ENCODE measurements around the gene SLC22A4.

SLC22A4 gene

DNA sequence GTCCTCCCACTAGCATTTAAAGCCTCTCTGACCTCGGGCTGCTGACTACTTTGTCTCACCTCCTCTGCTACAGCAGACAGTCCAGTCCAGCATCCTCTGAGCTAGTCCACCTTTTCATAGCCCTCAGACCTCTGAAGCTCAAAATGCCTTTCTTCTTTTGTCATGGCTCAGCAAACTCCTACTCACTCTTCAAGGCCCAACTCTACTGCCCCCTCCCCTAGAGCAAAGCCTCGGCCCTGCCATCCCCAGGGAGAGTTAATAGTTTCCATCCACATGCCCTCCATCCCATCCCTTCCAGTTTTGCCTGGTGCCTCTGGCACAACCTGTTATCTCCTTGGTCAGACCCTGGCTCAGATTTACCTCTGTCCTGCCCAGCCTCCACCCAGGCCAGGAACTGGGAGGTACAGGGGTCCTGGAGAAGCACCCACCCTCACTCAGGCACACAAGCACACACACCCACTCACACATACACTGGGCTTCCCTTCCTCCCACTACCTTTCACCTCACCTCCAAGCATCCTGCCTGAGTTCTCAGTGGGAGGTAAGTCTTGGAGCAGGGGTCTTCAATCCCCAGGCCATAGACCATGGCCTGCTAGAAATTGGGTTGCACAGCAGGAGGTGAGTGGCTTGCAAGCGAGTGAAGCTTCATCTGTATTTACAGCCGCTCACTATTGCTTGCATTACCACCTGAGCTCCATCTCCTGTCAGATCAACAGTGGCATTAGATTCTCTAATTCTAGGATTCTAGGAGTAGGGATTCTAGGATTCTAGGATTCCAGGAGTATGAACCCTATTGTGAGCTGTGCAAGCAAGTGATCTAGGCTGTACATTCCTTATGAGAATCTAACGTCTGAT, 18.6 kb upstream of the SLC22A4 start:
- no peak for DNase-seq (ENCODE audit: low read depth)

DNA sequence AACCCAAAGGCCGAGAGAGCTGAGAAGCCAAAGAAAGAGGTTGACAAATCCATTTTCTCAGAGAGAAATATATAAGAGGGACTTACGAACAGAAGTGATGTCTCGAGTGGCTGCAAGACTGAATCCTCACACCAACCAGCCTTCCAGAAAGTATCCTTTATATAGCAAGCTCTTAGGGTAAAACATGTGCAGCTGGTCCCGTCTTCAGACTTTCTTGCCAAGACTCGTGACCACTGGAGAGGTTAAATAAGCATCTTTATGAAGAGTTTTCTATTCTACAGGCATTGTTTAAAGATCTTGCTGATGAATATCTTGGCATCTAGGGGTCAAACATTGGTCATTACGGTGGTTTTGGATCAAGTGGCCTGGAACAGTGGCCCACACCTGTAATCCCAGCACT, 16.9 kb upstream of the SLC22A4 start:
- no peak for DNase-seq (ENCODE audit: low read depth)

DNA sequence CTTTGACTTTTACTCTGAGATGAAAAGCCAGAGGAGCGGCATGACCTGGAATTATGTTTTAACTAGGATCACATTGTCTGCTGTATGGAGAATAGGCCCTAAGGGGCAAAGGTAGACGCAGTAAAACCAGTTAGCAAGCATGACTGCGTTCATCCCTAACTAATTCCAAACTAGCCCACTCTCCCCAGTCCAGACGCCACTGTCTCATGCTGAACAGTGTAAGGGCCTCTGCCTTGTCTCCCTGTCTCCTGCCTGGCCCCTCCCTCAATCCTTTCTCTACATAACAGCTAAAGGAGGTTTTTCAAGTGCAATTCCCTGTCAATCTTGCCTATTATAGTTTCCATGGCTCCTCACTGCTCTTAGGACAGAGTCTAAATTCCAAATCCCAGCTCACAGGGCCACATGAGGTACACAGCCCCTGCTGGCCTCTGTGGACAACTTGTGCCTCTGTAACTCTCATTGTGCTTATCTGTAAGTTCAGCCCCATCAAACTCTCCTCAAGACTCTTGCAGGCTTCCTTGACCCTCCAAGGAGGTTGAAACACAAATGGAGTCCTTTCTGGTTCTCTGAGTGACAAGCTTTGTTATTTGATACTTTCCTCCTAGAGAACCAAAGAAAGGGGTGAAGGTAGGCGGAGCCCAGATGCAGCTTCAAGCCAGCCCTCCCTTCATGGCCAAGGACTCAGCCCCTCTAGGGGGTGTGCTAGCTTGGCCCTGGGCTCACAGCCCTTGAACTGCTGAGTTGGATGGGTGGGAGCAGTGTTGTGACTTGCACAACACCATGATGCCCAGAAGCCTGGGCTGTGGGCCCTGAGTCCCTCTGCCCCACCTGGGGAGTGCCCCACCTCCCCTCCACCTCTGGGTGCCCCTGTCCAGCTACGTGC, 16.0 kb upstream of the SLC22A4 start:
- DNase-seq (ENCODE audit: low read depth) = no peak

DNA sequence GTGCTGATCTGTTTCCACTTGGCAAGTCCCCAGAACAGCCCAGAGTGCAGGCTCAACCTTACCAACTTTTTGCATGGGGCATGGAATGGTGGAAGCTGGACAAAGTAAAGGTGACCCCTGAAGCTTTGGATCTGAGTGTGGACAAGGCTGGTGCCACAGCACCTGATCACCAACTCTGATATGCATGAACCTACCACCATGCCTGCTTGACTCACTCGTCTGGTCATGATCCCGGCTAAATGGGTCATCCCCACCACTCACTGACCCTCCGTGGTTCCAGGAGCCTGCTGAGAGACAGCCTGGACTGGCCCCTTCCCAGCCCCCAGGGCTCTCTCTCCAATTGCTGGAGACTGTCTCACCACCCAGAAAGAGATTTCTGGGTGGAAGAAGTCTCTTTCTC, 14.4 kb upstream of the SLC22A4 start:
- no peak for DNase-seq (ENCODE audit: low read depth)

DNA sequence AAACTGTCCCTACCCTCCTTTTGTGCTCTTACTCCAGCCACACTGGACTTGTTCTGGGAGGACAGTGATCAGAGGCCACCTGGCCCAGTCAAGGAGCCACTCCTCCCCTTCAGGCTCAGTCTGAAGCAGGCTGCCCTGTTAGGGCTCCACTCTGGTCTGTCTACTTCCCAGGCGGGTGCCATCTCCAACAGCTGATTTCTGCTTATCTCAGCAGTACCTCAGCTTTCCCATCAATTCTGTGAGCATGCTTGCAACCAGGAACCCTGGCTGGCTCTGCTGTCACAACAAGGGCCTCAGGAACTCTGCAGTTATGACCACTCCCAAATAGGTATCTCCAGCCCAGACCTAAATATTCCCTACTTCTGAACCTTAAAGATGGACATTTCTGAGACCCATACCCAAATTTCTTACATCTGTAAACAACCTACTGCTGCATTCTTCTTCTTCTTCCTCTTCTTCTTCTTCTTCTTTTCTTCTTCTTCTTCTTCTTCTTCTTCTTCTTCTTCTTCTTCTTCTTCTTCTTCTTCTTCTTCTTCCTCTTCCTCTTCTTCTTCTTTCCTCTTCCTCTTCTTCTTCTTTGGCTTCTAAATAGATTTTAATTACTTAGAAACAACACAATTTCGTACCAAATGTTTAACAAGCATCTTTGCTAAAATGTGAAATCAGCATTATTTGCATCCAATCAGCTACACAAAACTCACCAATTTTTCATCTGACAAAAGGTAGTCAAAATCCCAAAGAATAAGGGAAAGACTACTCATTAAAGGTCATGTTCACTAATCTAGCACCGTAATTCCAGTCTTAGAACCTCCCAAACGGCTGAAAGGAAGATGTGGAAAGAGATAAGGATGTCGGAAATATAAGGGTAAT, 13.6 kb upstream of the SLC22A4 start:
- no peak for DNase-seq (ENCODE audit: low read depth)

DNA sequence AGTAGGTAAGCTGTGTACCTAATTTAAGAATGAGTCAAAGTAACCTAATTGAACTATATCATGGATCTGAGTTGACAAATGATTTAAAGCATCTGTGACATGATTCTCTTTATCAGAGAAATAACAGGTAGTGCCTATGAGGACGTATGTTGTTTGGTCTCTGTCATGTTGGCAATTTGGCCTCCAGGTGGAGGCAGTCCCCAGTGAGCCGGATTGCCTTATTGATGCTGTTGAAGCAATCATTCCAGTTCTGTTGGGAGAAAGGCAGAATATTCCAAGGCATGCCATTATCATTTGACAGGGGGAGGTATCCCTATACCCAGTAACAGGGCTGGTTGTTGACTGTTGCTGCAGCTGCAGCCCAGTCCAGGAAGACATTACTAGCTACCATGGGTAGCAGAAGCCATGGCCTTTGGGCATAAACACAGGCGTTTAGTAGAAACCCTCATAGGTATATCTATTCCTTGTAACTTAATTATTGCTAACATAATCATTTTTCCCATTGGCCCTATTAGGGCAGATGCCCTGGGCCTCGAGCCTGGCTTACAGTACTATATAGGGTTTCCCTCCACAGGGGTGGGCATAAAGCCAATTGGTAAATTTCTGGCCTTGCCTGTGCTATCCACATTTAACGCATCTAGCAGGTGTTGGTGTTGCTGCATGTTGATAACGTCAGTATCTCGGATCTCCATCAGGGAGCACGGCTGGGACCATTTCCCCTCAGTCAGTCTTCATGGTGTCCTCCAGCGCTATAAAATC, 12.2 kb upstream of the SLC22A4 start:
- DNase-seq (ENCODE audit: low read depth) = no peak

DNA sequence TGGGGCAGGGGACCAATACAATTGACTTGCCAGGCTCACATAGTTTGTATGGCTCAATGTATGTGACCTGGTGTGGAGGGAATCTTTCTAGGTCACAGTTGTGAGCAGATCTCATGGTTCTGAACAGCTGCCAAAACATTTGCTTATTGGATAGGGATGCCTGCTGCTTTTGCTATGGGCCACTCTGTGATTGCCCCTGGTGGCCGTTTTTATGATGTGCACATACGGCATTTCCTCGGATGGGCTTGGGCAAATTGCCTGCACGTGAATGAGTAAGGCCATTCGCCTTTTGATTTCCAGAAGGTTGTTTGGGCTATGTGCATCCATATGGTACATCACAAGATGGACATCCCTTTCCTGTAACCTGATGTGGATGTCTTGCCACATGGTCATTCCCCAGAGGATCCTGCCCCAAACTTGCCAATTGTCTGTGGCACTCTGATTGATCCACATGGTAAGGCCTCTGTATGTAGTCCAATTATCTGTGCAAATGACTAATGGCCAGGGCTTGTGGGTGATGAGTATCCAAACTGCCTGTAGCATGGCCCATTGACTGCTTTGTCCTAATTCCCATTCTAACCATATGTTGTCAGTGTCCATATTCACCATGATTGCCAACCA, 10.7 kb upstream of the SLC22A4 start:
- DNase-seq (ENCODE audit: low read depth) = peak; percentile 20

DNA sequence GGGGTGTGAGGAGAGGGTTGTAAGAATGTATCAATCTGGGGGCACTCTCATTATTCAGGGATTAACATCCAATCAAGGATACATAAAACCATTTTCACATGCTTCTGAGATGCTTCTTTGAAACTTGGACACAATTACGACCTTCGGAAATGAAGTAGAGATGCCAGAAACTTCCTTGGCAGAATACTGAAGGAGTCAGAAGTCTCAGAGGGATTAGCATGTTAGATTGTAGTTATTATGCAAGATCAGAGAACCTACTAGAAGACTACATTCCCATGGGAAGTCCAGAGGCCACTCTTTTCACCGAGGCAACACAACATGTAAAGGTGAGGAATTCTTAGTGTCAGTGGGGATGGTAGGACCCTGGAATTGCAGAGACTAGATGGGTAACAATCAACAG, 5.1 kb upstream of the SLC22A4 start:
- no peak for DNase-seq (ENCODE audit: low read depth)

DNA sequence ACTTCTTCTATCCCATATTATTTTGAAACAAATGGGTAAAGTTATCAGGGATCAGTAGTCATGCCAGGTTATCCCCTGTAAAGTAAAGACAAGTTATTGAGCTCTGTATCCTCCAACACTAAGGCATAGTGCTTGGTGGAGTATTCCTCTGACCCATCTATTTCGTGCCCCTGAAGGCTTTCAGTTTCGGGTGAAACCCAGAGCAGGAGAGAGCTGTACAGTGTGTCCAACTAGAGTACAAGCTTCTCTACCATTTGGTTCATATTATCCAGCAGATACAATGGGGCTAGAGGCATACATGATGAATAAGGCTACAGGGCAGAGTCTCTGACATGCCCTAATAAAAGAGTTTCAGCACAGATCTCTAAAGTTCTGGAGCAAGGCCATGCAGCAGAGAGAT, 3.2 kb upstream of the SLC22A4 start:
- no peak for DNase-seq (ENCODE audit: low read depth)

DNA sequence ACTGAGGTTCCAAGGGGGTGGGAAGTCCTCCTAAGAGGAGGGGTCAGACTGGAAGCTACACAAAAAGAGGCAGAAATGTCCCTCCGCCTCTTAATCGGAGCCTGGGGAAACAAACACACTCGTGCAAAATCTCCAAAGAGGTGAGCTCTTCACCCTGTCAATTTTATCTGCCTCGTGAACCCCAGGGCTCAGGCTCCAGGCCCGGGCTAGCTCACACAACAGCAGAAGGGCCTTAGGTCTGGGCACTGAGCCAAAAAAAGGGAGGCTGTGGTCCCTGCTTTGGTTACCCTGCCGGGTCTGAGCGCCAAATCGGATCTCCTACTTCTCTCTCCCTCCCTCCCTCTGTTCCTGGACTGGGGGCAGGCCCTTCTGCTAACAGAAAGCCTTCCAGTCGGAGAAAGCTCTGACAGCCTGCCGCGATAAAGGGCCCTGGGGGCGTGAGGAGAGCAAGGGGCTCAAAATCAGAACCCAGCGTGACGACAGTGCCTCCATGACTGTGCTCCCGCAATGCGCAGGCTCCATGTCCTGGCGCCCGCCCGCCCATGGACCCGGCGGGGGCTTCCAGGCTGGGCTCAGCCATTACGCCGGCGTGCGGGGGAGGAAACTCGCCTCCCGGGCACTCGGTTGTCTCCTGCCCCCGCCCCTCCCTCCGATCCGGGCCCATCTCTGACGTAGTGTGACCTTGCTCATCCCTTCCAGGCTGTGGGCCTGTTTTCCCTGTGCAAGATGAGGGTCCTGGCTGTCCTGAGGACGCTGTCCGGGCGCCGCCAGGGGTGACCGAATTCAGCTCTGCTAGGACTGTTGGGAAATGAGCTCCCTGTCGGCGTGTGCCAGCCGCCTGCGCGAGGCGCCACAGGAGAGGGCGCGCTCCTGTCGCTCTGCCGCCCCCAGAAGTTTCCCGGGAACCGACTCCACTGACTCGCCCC, 865 bp upstream of the SLC22A4 start:
- peak; percentile 57 for DNase-seq (ENCODE audit: low read depth)

DNA sequence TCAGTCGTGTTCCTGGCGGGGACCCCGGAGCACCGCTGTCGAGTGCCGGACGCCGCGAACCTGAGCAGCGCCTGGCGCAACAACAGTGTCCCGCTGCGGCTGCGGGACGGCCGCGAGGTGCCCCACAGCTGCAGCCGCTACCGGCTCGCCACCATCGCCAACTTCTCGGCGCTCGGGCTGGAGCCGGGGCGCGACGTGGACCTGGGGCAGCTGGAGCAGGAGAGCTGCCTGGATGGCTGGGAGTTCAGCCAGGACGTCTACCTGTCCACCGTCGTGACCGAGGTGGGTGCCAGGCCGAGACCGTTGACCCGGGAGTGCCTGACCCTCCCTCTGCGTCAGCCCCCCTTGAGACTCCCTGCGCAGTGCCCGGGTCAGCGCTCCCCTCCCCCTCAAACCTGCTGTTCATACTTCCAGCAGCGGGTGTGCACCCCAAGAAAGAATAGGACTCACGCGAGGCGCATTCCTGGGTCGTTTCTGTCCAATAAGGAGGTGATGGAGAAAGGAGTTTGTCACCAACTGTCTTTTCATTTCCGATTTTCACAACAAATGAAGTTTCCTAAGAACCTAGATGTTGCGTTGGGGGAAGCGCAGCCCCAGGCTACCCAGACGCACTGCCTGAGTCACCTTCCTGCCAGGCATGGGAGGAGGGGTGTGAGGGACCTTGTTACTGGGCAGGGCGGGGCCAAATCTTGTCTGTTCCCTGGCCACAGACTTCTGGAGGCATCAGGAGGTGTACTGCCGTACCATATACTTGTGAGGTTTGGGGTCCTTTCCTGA, 722 bp downstream of the SLC22A4 start:
- DNase-seq (ENCODE audit: low read depth) = peak; percentile 88

DNA sequence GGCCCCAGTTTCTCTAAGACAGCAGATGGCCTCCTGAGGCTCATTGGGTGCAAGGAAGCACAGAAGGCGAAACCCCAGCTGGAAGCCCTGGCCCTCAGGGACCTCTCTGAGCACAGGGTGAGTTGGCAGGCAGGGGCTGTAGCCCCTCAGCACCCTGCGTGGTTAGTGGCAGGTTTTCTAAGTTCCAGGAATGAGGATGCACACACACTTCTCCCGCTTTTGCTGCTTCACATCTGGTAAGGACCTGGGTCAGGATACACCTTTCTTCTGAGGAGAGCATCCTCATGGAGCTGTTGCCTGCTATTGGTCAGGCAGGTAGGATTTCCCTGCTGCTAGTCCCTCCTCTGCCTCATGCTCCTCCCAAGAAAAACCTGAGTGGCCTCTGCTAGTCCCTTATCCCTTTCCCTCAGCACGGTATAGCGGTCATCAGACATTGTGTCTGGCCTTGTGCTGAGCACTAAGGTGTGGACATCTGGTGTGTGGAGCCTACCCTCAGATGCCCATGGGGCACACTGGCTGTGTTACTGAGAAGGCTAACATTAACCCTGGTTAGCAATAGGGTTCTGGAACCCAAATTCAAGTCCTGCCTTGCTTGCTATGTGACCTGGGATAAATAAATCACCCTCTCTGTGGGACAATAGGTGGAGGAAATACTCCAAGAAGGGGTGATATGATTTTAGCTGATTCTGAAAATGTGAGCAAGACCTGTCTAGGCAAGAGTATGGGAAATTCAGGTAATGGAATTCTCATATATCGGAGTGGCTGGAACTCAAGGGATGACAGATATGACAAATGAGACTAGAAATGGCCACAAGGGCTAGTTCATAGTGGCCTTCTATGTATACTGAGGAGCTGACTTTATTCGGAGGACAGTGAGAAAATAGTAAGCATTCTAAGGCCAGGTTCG, 1.6 kb downstream of the SLC22A4 start:
- no peak for DNase-seq (ENCODE audit: low read depth)

DNA sequence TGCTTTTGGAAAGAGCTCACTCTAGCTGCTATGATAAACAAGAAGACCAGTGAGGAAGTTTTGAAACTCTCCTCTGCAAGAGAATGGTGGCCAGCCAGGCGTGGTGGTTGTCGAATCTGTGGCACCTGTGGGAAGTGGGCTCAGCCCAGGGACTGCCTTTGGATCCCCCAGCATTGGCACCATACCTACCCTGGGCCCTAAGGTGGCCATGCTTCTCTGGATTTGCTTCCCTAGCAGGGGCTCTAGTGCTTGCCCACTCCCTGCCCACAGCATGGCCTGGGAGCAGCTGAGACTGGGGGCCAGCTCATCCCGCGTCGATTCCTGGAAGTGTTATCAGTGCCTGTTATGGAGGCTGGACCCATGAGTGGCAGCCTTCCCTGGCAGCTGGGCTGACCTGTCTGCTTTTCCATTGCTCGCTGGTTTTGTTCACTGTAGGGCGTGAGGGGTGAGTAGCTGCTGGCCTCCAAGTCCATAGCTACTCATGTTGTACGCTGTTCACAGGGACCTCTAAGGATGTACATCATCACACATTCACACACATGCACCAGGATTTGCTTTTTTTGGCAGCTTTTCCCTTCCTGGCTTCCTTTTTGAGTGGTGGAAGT, 2.3 kb downstream of the SLC22A4 start:
- DNase-seq (ENCODE audit: low read depth) = no peak

DNA sequence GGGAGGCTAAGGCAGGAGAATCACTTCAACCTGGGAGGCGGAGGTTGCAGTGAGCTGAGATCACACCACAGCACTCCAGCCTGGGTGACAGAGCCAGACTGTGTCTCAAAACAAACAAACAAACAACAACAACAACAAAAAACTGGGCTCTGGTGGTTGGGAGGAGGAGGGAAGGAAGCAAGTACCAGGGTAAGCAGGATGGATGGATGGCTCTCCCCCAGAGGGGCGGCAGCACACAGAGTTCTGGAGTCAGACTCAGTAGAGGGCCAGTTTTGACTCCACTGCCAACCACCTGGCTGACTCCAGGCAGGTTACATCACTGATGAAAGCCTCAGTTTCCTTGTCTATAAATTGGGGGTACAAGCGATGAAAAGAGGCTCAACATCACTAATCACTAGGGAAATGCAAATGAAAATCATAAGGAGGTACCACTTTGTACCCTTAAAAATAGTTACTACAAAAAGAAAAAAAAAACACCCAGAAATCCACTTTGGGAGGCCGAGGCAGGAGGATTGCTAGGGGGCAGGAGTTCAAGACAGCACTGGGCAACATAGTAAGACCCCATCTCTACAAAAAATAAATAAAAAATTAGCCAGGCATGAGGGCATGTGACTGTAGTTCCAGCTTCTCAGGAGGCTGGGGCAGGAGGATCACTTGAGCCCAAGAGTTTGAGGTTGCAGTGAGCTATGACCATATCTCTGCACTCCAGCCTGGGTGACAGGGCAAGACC, 3.2 kb downstream of the SLC22A4 start:
- DNase-seq (ENCODE audit: low read depth) = no peak

DNA sequence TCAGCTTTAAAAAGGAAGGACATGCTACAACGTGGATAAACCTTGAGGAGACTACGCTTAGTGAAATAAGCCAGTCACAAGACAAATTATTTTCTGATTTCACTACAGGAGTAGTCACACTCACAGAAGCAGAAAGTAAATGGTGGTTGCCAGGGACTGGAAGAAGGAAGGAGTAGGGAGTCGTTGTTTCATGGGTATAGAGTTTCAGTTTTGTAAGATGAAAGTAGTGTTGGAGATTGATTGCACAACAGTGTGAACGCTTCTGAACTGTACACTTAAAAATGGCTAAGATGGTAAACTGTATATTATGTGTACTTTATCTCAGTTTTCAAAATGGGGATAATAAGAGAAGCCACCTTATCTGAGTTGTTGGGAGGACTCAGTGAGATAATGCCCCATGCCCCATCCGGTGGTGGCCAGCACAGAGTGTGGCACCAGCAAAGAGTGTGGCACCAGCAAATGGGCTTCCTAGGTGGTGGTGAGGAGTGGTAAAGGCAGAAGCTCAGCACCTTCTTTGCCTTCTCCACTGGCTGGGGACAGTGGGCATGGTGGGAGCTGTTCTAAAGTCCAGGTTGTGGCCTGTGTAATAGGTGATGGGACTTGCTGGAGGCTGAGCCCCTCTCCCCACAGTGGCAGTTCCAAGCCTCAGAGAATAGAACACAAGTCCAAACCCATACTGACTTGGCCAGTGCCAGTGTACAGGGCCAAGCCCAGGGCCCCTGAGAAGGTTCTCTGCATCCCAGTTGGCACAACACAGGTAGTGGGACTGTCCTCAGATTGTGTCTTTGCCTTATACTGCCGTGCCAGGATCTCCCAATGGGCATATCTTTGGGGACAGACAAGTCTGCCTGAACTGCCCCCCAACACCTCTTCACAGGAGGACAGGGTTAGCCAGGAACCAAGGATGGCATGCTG, 4.4 kb downstream of the SLC22A4 start:
- no peak for DNase-seq (ENCODE audit: low read depth)

DNA sequence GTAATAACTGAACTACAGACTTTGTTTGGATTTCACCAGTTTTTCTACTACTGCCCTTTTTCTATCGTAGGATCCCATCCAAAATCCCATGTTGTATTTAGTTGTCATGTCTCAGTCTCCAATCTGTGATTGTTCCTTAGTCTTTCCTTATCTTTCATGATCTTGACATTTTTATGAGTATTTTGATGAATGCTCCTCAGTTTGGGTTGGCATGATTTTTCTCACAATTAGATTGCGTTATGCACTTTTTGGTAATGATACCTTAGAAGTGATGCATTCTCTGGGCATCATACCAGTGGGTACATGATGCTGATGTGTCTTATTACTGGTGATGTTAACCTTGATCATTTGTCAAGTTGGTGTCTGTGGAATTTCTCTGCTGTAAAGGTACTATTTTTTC, 5.7 kb downstream of the SLC22A4 start:
- no peak for DNase-seq (ENCODE audit: low read depth)

Data from HS-5 (cell line).